K562 (cell line): ENCODE measurements around the gene FNBP1. TPM values are rescaled to one million over a fixed set of nuclear protein-coding genes. Genes with fewer than 3 reads are reported as not detected.
A peak's percentile ranks its signal among the peaks of the same experiment; 100 is the strongest.

Experiments used
- ATAC-seq: fragments of 200-7000 bp; cut with Tn5 transposase; 3 replicates; pipeline ENCODE4 v1.9.1; 2020; ENCODE audit warnings: moderate library complexity
- BruUV-seq: library from RNA; stranded (reverse); fragments of 400-500 nt; replicated peaks from 2 replicates; lab custom pipeline; 2021; lab: Mats Ljungman, UMichigan
- CTCF ChIA-PET: fragments of 300-600 bp; formaldehyde crosslinking; extraction: SDS; loops from one replicate; lab custom pipeline; 2021; ENCODE audit warnings: low intra/inter-chr PET ratio; lab: Yijun Ruan, JAX
- POLR2A ChIA-PET: fragments of 300-600, 350-650 bp; sonication (Branson Sonifier 250); formaldehyde crosslinking; extraction: SDS; loops from one replicate; lab custom pipeline; 2021; ENCODE audit warnings: antibody characterized with exemption, inconsistent platforms; lab: Yijun Ruan, JAX
- DNase-seq, 4 experiments: peaks; one replicate each; pipeline versions ENCODE4 v3.0.0 to v3.0.0-alpha.2; 2011 to 2018; ENCODE audit warnings: low spot score in 3 of 4, mixed read lengths in 3 of 4; ENCODE audit errors: extremely low read depth in 1 of 4
- FAIRE-seq: peaks from 2 replicates; lab custom pipeline; 2011; peaks lifted over from hg19 to GRCh38; lab: Jason Lieb, UNC
- H2AFZ ChIP-seq: 2 replicates; pipeline ENCODE4 v1.6.0; 2011; ENCODE audit warnings: low read depth, low read length, control low read depth, inconsistent platforms
- H3K27ac ChIP-seq: fragments of 200-600 bp; 3 replicates; pipeline ENCODE4 v1.8.0; 2011; ENCODE audit warnings: low read depth, mild to moderate bottlenecking, control low read depth, inconsistent platforms, low read length, moderate library complexity, mixed read lengths; ENCODE audit errors: extremely low read depth
- H3K27me3 ChIP-seq, 2 experiments: fragments of 300-600 bp in 1 of 2; 2 replicates in 1 of 2; 3 replicates in 1 of 2; pipeline versions ENCODE4 v1.6.0 to v1.8.0; 2011; ENCODE audit warnings: inconsistent platforms in 2 of 2, low read length in 2 of 2, mild to moderate bottlenecking in 1 of 2, mixed read lengths in 1 of 2, moderate library complexity in 1 of 2; ENCODE audit not compliant: control insufficient read depth in 2 of 2, insufficient read depth in 2 of 2
- H3K36me3 ChIP-seq: fragments of 300-600 bp; 3 replicates; pipeline ENCODE4 v1.8.0; 2011; ENCODE audit warnings: mild to moderate bottlenecking, low read length, inconsistent platforms; ENCODE audit not compliant: control insufficient read depth, insufficient read depth
- H3K4me1 ChIP-seq, 2 experiments: fragments of 200-600 bp in 1 of 2; replicated peaks in 1 of 2; 2 replicates in 1 of 2; 3 replicates in 1 of 2; pipeline versions ENCODE4 v1.5.1 to v1.8.0; 2011; ENCODE audit warnings: inconsistent platforms in 2 of 2, low read length in 2 of 2, mild to moderate bottlenecking in 1 of 2, mixed read lengths in 1 of 2, moderate library complexity in 1 of 2; ENCODE audit not compliant: control insufficient read depth in 2 of 2, insufficient read depth in 2 of 2
- H3K4me2 ChIP-seq: 2 replicates; pipeline ENCODE4 v1.6.1; 2011; ENCODE audit warnings: low read length, control low read depth, inconsistent platforms, mixed read lengths; ENCODE audit not compliant: insufficient read depth
- H3K4me3 ChIP-seq: fragments of 200-600 bp; sonication (generic), shearing (Covaris generic); 2 replicates; pipeline ENCODE4 v1.5.1; 2016; ENCODE audit warnings: control low read depth, inconsistent platforms
- H3K79me2 ChIP-seq: fragments of 200-600 bp; 3 replicates; pipeline ENCODE4 v1.8.0; 2011; ENCODE audit warnings: low read length, inconsistent platforms; ENCODE audit not compliant: control insufficient read depth, insufficient read depth
- H3K9ac ChIP-seq, 2 experiments: 2 replicates each; pipeline versions ENCODE4 v1.6.0 to v1.6.1; 2011; ENCODE audit warnings: low read depth in 2 of 2, low read length in 2 of 2, control low read depth in 1 of 2, inconsistent platforms in 1 of 2, mild to moderate bottlenecking in 1 of 2, mixed read lengths in 1 of 2; ENCODE audit not compliant: insufficient read depth in 1 of 2
- H3K9me1 ChIP-seq: one replicate; pipeline ENCODE4 v1.6.0; 2011; ENCODE audit warnings: inconsistent platforms, mild to moderate bottlenecking, low read length, moderate library complexity; ENCODE audit not compliant: control insufficient read depth, insufficient read depth
- H3K9me3 ChIP-seq: replicated peaks from 2 replicates; pipeline ENCODE4 v1.5.1; 2011; ENCODE audit warnings: low read depth, low read length, inconsistent platforms; ENCODE audit not compliant: control insufficient read depth, insufficient read depth
- H4K20me1 ChIP-seq: replicated peaks from 2 replicates; pipeline ENCODE4 v1.6.1; 2011; ENCODE audit warnings: low read length, inconsistent platforms, mixed read lengths; ENCODE audit not compliant: control insufficient read depth, insufficient read depth
- CBX2 ChIP-seq: fragments of 200-600 bp; sonication (generic); IDR thresholded peaks from one replicate; pipeline ENCODE4 v1.6.1; 2012; ENCODE audit warnings: mild to moderate bottlenecking, low read length, inconsistent platforms; ENCODE audit not compliant: insufficient read depth, poor library complexity, severe bottlenecking
- CBX8 ChIP-seq: fragments of 200-600 bp; sonication (generic); IDR thresholded peaks from 2 replicates; pipeline ENCODE4 v1.6.1; 2012; ENCODE audit warnings: borderline replicate concordance, mixed run types, low read depth, mild to moderate bottlenecking, moderate library complexity, mixed read lengths, low read length, control low read depth, inconsistent platforms; ENCODE audit not compliant: poor library complexity, severe bottlenecking; ENCODE audit errors: extremely low read depth
- MTA1 ChIP-seq: fragments of 450-650 bp; IDR thresholded peaks from 2 replicates; pipeline ENCODE4 v1.6.1; 2017; ENCODE audit warnings: borderline replicate concordance
- ZNF282 ChIP-seq: sonication (generic); formaldehyde crosslinking; IDR thresholded peaks from 2 replicates; pipeline ENCODE4 v1.8.1; 2023; ENCODE audit warnings: missing genetic modification reagents
- ZNF75A ChIP-seq: fragments of 450-650 bp; formaldehyde crosslinking; IDR thresholded peaks from 2 replicates; pipeline ENCODE4 v1.4.0; 2020; ENCODE audit warnings: mild to moderate bottlenecking
- WGBS: fragments of 100-300 bp; shearing (Covaris generic); methylation state at CpG from one replicate; pipeline ENCODE4 v1.1.6; 2016; ENCODE audit warnings: low coverage, mixed read lengths; ENCODE audit not compliant: insufficient coverage; ENCODE audit errors: missing lambda C conversion rate; 5-methylcytosine and 5-hydroxymethylcytosine counted together
- in situ Hi-C: fragments of 300-500 bp; cut with MboI; formaldehyde crosslinking; loops from 4 replicates; pipeline ENCODE4 v1.15.0; 2018; ENCODE audit warnings: inconsistent platforms, mixed read lengths
- intact Hi-C: fragments of 100-400 bp; cut with micrococcal nuclease; formaldehyde crosslinking; loops from 2 replicates; pipeline ENCODE4 v1.14.2; 2022
- polyA plus RNA-seq, 8 experiments: library from polyadenylated mRNA; depleted of rRNA in 4 of 8; stranded (reverse) in 5 of 8; unstranded in 3 of 8; fragments of >200 nt; fragmentation: Nextera tagmentation in 2 of 8; fragmentation: Illumina TruSeq in 1 of 8; extraction: Ambion mirVana in 2 of 8; extraction: Trizol in 1 of 8; gene quantifications; 2 replicates each; pipeline versions ENCODE4 v1.2.1 to v1.2.3, GENCODE V29; 2011 to 2014; ENCODE audit warnings: inconsistent platforms in 1 of 8, missing spikeins in 1 of 8
- total RNA-seq, 7 experiments: library from RNA; depleted of rRNA in 6 of 7; stranded (reverse); fragments of >200 nt in 6 of 7; fragmentation: Illumina TruSeq in 2 of 7; extraction: Trizol in 2 of 7; gene quantifications; 2 replicates each; pipeline versions ENCODE4 v1.2.1 to v1.2.3, GENCODE V29; 2011 to 2021; ENCODE audit warnings: low replicate concordance in 1 of 7

FNBP1 gene
- total and polyA plus RNA-seq, 9 of the 15 experiments (the other 6 are each of a cell fraction or from before 2014, with no cell fraction given): 1.8 to 14.9 (median 7.6) TPM

- Histone ChIP-seq H3K9me3 (no peaks in the 10 kb centered on the region), H4K20me1 (no peaks in the 10 kb centered on the region; the same call in 1 of the 2 replicates), H3K36me3 (no peaks in the 10 kb centered on the region), H3K9ac (no peak overlapping the region), H3K4me3 (no peak overlapping the region), H3K79me2 (no peaks in the 10 kb centered on the region; the same call in 2 of the 3 replicates), H3K27me3 (peaks cover 5 to 12% of the 10 kb centered on the region in 2 experiments; a peak in 3 of 5 replicates), H3K4me2 (no peak overlapping the region), H2AFZ (no peak overlapping the region), H3K4me1 (peaks cover 25 to 32% of the 10 kb centered on the region in 2 experiments), H3K27ac (no peak overlapping the region), H3K9me1 (no peaks in the 10 kb centered on the region)
- TF ChIP-seq CBX8 (peak; percentile 47), ZNF75A (CRISPR knock-in tag) (no peak), ZNF282 (no peak), CBX2 (peak; percentile 93), MTA1 (no peak)
- CTCF ChIA-PET: interaction anchor here (0.5 kb wide), 1 partner anchor 399 kb away, joined by 3 read pairs; the partner anchor contains the start of gene ASB6
- DNase-seq (no peak), ATAC-seq (no peak), FAIRE-seq (no peak)
- POLR2A ChIA-PET: interaction anchor here (0.8 to 1.0 kb wide), 3 partner anchors 12 to 180 kb away, joined by 3 to 4 read pairs (median 4); no protein-coding TSS in a partner anchor
- BruUV-seq: no TSS peak
- 79% methylated on average over 7 of the region's 7 CpGs for WGBS
- in situ Hi-C loops: no loop called here
- intact Hi-C loops: no loop called here
Measured at GRCh38 chr9:130040984-130041647, 1.9 kb downstream of the FNBP1 start.
